A673 (cell line): Measurements from ENCODE around the gene GALNT9. TPM values are rescaled to one million over a fixed set of nuclear protein-coding genes. Genes with fewer than 3 reads are reported as not detected.

Experiments used
- BruUV-seq: library from RNA; stranded (reverse); fragments of 400-500 nt; replicated peaks from 2 replicates; lab custom pipeline; 2021; lab: Mats Ljungman, UMichigan
- CTCF ChIA-PET: fragments of 300-600 bp; sonication (Branson Sonifier 250); formaldehyde crosslinking; loops from one replicate; lab custom pipeline; 2022; ENCODE audit warnings: antibody characterized with exemption; lab: Charles Lee
- POLR2A ChIA-PET: fragments of 300-600 bp; sonication (Branson Sonifier 250); formaldehyde crosslinking; loops from one replicate; lab custom pipeline; 2022; ENCODE audit warnings: antibody characterized with exemption; ENCODE audit not compliant: low non-redundant PET; lab: Charles Lee
- DNase-seq: peaks from one replicate; pipeline ENCODE4 v3.0.0-alpha.2; 2015; ENCODE audit warnings: low spot score
- H3K27ac ChIP-seq: fragments of 200-600 bp; sonication (generic); 2 replicates; pipeline ENCODE4 v1.5.1; 2016; ENCODE audit warnings: mixed run types, low read depth, mild to moderate bottlenecking, mixed read lengths, antibody characterized with exemption, low read length; ENCODE audit not compliant: poor library complexity, severe bottlenecking
- H3K27me3 ChIP-seq: fragments of 200-600 bp; sonication (generic); replicated peaks from 2 replicates; pipeline ENCODE4 v1.6.1; 2017; ENCODE audit warnings: mixed run types, low read depth, mild to moderate bottlenecking, mixed read lengths, antibody characterized with exemption, low read length; ENCODE audit not compliant: insufficient read depth, poor library complexity
- H3K36me3 ChIP-seq: fragments of 200-600 bp; sonication (generic); 2 replicates; pipeline ENCODE4 v1.6.1; 2016; ENCODE audit warnings: mixed run types, mild to moderate bottlenecking, mixed read lengths, antibody characterized with exemption, low read length; ENCODE audit not compliant: insufficient read depth, poor library complexity, severe bottlenecking
- H3K4me1 ChIP-seq: fragments of 200-600 bp; sonication (generic); 2 replicates; pipeline ENCODE4 v1.6.1; 2017; ENCODE audit warnings: mixed run types, mild to moderate bottlenecking, mixed read lengths, antibody characterized with exemption, low read length; ENCODE audit not compliant: insufficient read depth, poor library complexity, severe bottlenecking
- H3K4me3 ChIP-seq: fragments of 200-600 bp; sonication (generic); 2 replicates; pipeline ENCODE4 v1.5.1; 2016; ENCODE audit warnings: low read depth, mixed run types, mild to moderate bottlenecking, mixed read lengths, low read length; ENCODE audit not compliant: poor library complexity, severe bottlenecking
- H3K9me3 ChIP-seq: fragments of 200-600 bp; sonication (generic); 2 replicates; pipeline ENCODE4 v1.6.1; 2016; ENCODE audit warnings: mixed run types, low read depth, mild to moderate bottlenecking, mixed read lengths, antibody characterized with exemption, low read length; ENCODE audit not compliant: poor library complexity, severe bottlenecking
- CTCF ChIP-seq: fragments of 300-800, 200-600 bp; sonication (generic); conservative IDR thresholded peaks from 2 replicates; pipeline ENCODE4 v1.5.1; 2017; ENCODE audit warnings: low read depth, mild to moderate bottlenecking, antibody characterized with exemption, low read length, moderate library complexity, mixed read lengths
- EZH2 ChIP-seq: fragments of 200-600 bp; sonication (generic); IDR thresholded peaks from 2 replicates; pipeline ENCODE4 v1.6.1; 2017; ENCODE audit warnings: borderline replicate concordance, low read depth, mild to moderate bottlenecking, mixed read lengths, antibody characterized with exemption, low read length; ENCODE audit not compliant: poor library complexity, severe bottlenecking
- intact Hi-C: fragments of 100-400 bp; cut with micrococcal nuclease; formaldehyde crosslinking; loops from one replicate; pipeline ENCODE4 v1.10.0; 2022; ENCODE audit not compliant: unreplicated experiment
- total RNA-seq: library from RNA; stranded (reverse); gene quantifications from 2 replicates; pipeline ENCODE4 v1.2.3, GENCODE V29; 2021

Gene GALNT9
- total RNA-seq, 1 experiment from 2014 or later, result 7.4 TPM

DNA sequence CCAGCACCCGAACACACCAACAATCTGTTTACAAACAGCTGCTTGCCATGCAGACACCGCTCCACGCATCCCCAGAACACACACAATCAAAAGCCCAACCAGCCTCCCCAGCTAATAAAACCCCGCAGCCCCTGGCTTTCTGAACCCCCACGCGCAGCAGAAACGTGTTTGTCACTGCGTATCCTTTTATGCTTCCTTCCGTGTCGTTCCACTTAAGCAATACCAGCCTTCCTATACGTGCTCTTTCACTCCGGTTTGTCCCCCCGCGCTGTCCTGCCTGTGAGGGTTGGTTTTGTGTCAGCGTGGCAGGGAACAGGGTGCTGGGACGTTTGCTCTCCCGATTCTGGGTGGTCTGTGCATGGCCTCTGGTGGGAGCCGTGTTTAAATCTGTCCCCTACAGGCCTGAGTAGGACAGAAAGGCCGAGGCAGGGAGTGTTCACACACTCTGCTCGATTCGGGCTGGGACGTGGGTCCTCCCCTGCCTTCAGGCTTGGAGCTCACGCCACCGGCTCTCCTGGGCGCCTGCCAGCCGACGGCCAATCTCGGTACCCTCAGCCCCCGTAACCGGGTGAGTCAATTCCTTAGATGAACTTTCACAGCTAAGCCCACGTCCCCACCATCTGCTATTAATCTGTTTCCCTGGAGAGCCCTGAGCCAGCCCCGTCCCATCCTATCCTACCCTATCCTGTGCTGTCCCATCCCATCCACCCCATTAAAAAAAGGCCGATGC is 125.2 kb downstream of the GALNT9 start:
- H3K4me3 ChIP-seq, result no peak overlapping the region
- H3K27ac ChIP-seq, result no peak overlapping the region
- H3K36me3 ChIP-seq, result no peaks in the 10 kb centered on the region
- no TSS peak for BruUV-seq
- POLR2A ChIA-PET, result no interaction called here
- DNase-seq, result no peak
- CTCF ChIA-PET, result no interaction called here
- peaks cover 10% of the 10 kb centered on the region for H3K4me1 ChIP-seq
- H3K27me3 ChIP-seq, result peaks cover 23% of the 10 kb centered on the region
- TF ChIP-seq CTCF (no peak), EZH2 (no peak)
- intact Hi-C loops, result no loop called here
- H3K9me3 ChIP-seq, result no peaks in the 10 kb centered on the region

DNA sequence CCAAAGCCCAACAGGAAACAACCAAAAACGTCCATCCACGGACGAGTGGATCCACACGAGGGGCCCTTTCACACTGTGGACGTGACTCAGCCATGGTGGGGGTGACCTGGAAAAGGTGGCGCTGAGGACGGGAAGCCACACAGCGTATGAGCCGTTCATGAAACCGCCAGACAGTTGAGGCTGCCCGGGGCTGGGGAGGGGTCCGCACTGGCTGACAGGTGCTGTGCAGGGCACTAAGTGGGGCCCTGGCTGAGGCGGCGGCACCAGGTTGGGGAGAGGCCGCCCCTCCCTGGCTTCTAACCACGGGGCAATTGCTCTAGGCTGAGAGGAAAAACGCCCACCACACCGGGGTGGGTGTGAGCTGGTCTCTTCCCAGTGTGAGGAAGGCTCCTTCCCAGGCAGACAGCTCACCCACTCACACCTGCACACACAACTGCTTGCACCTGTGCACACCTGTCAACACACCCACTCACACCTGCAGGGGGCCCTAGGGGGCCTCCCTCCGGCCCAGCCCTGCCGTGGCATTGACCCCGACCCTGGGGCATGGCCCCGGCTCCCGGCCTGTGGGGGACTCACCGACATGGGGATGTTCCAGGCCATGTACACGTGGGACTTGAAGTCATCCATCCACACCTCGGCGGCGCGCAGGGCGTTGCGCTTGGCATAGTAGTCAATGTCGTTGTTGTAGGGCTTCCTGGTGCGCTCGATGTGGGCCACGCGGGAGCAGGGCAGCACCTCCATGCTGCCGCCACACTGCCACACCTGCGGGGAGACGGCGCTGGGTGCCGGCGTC is 126.3 kb downstream of the GALNT9 start:
- ChIA-PET CTCF (no interaction called here), POLR2A (no interaction called here)
- peaks cover 23% of the 10 kb centered on the region for H3K27me3 ChIP-seq

More for the DNA sequence above, 126.3 kb downstream of the GALNT9 start:
- H3K27ac ChIP-seq, result no peak overlapping the region
- TF ChIP-seq EZH2 (no peak), CTCF (no peak)
- BruUV-seq, result no TSS peak
- DNase-seq, result no peak
- intact Hi-C loops, result no loop called here
- no peak overlapping the region for H3K4me3 ChIP-seq
- H3K36me3 ChIP-seq, result no peaks in the 10 kb centered on the region
- H3K4me1 ChIP-seq, result peaks cover 10% of the 10 kb centered on the region
- no peaks in the 10 kb centered on the region for H3K9me3 ChIP-seq
